Ovary (tissue), 9 donors: ENCODE data around the gene MARCHF3. TPM values are rescaled to one million over a fixed set of nuclear protein-coding genes. Genes with fewer than 3 reads are reported as not detected.
"Not testable (repeated sequence)": the region's sequence is repeated elsewhere in the genome, so short reads cannot be mapped to it uniquely, and the experiment has no call there.

Source experiments
- DNase-seq, 5 donors: peaks; one replicate each; pipeline ENCODE4 v3.0.0-alpha.2; 2019 to 2020
- H3K27ac ChIP-seq, 2 donors: fragments of 200-600 bp; one replicate each; pipeline versions ENCODE4 v1.5.1 to v1.8.0; 2019 to 2022
- H3K27me3 ChIP-seq: fragments of 200-600 bp; one replicate; pipeline ENCODE4 v1.8.0; 2022
- H3K36me3 ChIP-seq: fragments of 200-600 bp; sonication (generic); one replicate; pipeline ENCODE4 v1.5.1; 2019
- H3K4me1 ChIP-seq: one replicate; pipeline ENCODE4 v1.8.1; 2013; ENCODE audit warnings: mild to moderate bottlenecking, moderate library complexity; ENCODE audit not compliant: insufficient read depth
- H3K4me3 ChIP-seq: fragments of 200-600 bp; sonication (generic); one replicate; pipeline ENCODE4 v1.5.1; 2017
- H3K9me3 ChIP-seq, 2 donors: fragments of 200-600 bp in 1 of 2; sonication (generic) in 1 of 2; one replicate each; pipeline versions ENCODE4 v1.5.1 to v1.8.1; 2013 to 2019; ENCODE audit warnings: mild to moderate bottlenecking in 1 of 2, moderate library complexity in 1 of 2
- CTCF ChIP-seq, 3 donors: fragments of 450-650 bp in 2 of 3; fragments of 200-600 bp in 1 of 3; IDR thresholded peaks; one replicate each; pipeline versions ENCODE4 v1.5.1 to v1.8.0; 2016 to 2022; ENCODE audit warnings: antibody characterized with exemption in 3 of 3, mild to moderate bottlenecking in 1 of 3
- EP300 ChIP-seq: sonication (generic); formaldehyde crosslinking; IDR thresholded peaks from one replicate; pipeline ENCODE4 v1.6.1; 2017; ENCODE audit warnings: antibody characterized with exemption
- POLR2A ChIP-seq: fragments of 450-650 bp; IDR thresholded peaks from one replicate; pipeline ENCODE4 v1.6.1; 2017; ENCODE audit warnings: antibody characterized with exemption, mild to moderate bottlenecking, moderate library complexity
- WGBS, 3 donors: extraction: QIAGEN DNeasy Blood & Tissue Kit in 1 of 3; methylation state at CpG; one replicate each; pipeline versions ENCODE4 v1.1.5 to v1.1.7; 2013 to 2017; 5-methylcytosine and 5-hydroxymethylcytosine counted together
- intact Hi-C, 4 donors: fragments of 100-400 bp; cut with DNase I; formaldehyde crosslinking; loops; one replicate each; pipeline versions ENCODE4 v1.11.0 to v1.15.1; 2022 to 2023
- polyA plus RNA-seq, 2 donors: library from polyadenylated mRNA; stranded (reverse); fragments of 200-250 nt in 1 of 2; fragments of 350-450 nt in 1 of 2; fragmentation: Illumina TruSeq in 1 of 2; extraction: RNeasy Lipid Tissue Mini Kit (QIAGEN cat#74804) in 1 of 2; gene quantifications; one replicate each; pipeline ENCODE4 v1.2.3, GENCODE V29; 2013 to 2014
- total RNA-seq, 7 donors: library from RNA; depleted of rRNA in 2 of 7; stranded (reverse); fragments of >200 nt in 2 of 7; fragmentation: NEBNext Ultra II Directional in 3 of 7; extraction: Animal tissue kit (Norgen Biotek cat#: 25700) in 3 of 7; gene quantifications; one replicate each; pipeline versions ENCODE4 v1.1.0 to v1.2.4, GENCODE V29; 2016 to 2023
- donor health status: DM: no; HTN: no; CAD: no; lungs with moderate emphysema.
- donor health status: DM: no; HTN: no; CAD: no.
- donor health status: Bipolar disorder and iron deficiency.
- donor health status: DM: yes; HTN: yes; CAD: no.
- donor health status: DM: no; HTN: no; CAD: no.
- donor health status: DM: yes; HTN: yes; CAD: no.

MARCHF3 gene
- total and polyA plus RNA-seq, 9 donors = 2.1 to 13.8 (median 4.5) TPM

- H3K4me1 ChIP-seq = peaks cover 5% of the 10 kb centered on the region
- intact Hi-C loops = no loop called here
- TF ChIP-seq EP300 (no peak), POLR2A (no peak), CTCF (IDR thresholded peaks at IDR 0.05) (no peak)
- peak in 2 of 5 donors; percentile 36 to 53 for DNase-seq
- H3K27ac ChIP-seq = no peak overlapping the region
- no peaks in the 10 kb centered on the region for H3K36me3 ChIP-seq
- no peak overlapping the region for H3K4me3 ChIP-seq
- no peaks in the 10 kb centered on the region for H3K9me3 ChIP-seq
- H3K27me3 ChIP-seq = no peaks in the 10 kb centered on the region
- WGBS, 3 donors = 35 to 41% (median 39%) methylated on average over 13 of the region's 13 CpGs
Measured at GRCh38 chr5:126857472-126858410, 172.6 kb downstream of the MARCHF3 start.

GRCh38 chr5:126855266-126855665 lies 175.1 kb downstream of the MARCHF3 start:
- Histone ChIP-seq H3K4me3 (no peak overlapping the region), H3K4me1 (peaks cover 5% of the 10 kb centered on the region), H3K27me3 (no peaks in the 10 kb centered on the region), H3K9me3 (no peaks in the 10 kb centered on the region), H3K36me3 (no peaks in the 10 kb centered on the region), H3K27ac (no peak overlapping the region)
- WGBS, 3 donors = 60 to 67% (median 66%) methylated on average over 8 of the region's 8 CpGs
- no peak for DNase-seq
- intact Hi-C loops = no loop called here
- TF ChIP-seq CTCF (IDR thresholded peaks at IDR 0.05) (no peak), POLR2A (no peak), EP300 (no peak)

- DNase-seq = no peak
- H3K9me3 ChIP-seq = no peaks in the 10 kb centered on the region
- no peak for TF ChIP-seq CTCF (IDR thresholded peaks at IDR 0.05)
- no peak for TF ChIP-seq EP300
- TF ChIP-seq POLR2A = no peak
- H3K4me3 ChIP-seq = no peak overlapping the region
- 90 to 97% (median 91%) methylated on average over 18 to 35 of the region's 35 CpGs for WGBS, 3 donors
- no peaks in the 10 kb centered on the region for H3K36me3 ChIP-seq
- intact Hi-C loops = loop anchor here in 1 of 4 donors (5.0 kb wide), 1 partner anchor 173 kb away; no protein-coding TSS in a partner anchor
- peaks cover 5% of the 10 kb centered on the region for H3K4me1 ChIP-seq
- H3K27ac ChIP-seq = no peak overlapping the region
- no peaks in the 10 kb centered on the region for H3K27me3 ChIP-seq
Measured at GRCh38 chr5:126854526-126855110, 175.7 kb downstream of the MARCHF3 start.

- 91 to 94% (median 94%) methylated on average over 27 of the region's 27 CpGs for WGBS, 3 donors
- not testable (repeated sequence) for H3K36me3 ChIP-seq, H3K4me3 ChIP-seq, H3K27ac ChIP-seq, DNase-seq, H3K9me3 ChIP-seq, H3K4me1 ChIP-seq, H3K27me3 ChIP-seq
- intact Hi-C loops = loop anchor here in 1 of 4 donors (5.0 kb wide), 1 partner anchor 174 kb away; no protein-coding TSS in a partner anchor
Measured at GRCh38 chr5:126853541-126854307, 176.6 kb downstream of the MARCHF3 start.
